ENCODE results near the gene MAN1C1.

- TF ChIP-seq, protein P1, sequence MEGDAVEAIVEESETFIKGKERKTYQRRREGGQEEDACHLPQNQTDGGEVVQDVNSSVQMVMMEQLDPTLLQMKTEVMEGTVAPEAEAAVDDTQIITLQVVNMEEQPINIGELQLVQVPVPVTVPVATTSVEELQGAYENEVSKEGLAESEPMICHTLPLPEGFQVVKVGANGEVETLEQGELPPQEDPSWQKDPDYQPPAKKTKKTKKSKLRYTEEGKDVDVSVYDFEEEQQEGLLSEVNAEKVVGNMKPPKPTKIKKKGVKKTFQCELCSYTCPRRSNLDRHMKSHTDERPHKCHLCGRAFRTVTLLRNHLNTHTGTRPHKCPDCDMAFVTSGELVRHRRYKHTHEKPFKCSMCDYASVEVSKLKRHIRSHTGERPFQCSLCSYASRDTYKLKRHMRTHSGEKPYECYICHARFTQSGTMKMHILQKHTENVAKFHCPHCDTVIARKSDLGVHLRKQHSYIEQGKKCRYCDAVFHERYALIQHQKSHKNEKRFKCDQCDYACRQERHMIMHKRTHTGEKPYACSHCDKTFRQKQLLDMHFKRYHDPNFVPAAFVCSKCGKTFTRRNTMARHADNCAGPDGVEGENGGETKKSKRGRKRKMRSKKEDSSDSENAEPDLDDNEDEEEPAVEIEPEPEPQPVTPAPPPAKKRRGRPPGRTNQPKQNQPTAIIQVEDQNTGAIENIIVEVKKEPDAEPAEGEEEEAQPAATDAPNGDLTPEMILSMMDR (IDR thresholded peaks at IDR 0.05 in 2 of 3, conservative IDR thresholded peaks at IDR 0.05 in 1 of 3; ENCODE audit: control insufficient read depth in 2 of 3, extremely low read depth in 1 of 3, insufficient read depth in 1 of 3, low read depth in 3 of 3, low read length in 3 of 3) = no peak
- no peak for TF ChIP-seq CBFB (IDR thresholded peaks at IDR 0.05; ENCODE audit: low read depth)
- TF ChIP-seq EZH2 (IDR thresholded peaks at IDR 0.05; ENCODE audit: borderline replicate concordance, control insufficient read depth, low read depth, low read length) = no peak
- TF ChIP-seq RAD21 (IDR thresholded peaks at IDR 0.05; ENCODE audit: insufficient read depth, low read depth, low read length) = no peak
- TF ChIP-seq BRCA1 (IDR thresholded peaks at IDR 0.05; ENCODE audit: low read depth, low read length) = no peak
- TF ChIP-seq KDM1A (IDR thresholded peaks at IDR 0.05; ENCODE audit: borderline replicate concordance) = no peak
- no peak for TF ChIP-seq CHD2 (IDR thresholded peaks at IDR 0.05; ENCODE audit: borderline replicate concordance, low read depth, low read length)
- TF ChIP-seq USF2 (IDR thresholded peaks at IDR 0.05; ENCODE audit: borderline replicate concordance, low read depth, low read length) = no peak
- TF ChIP-seq SMC3 (IDR thresholded peaks at IDR 0.05; ENCODE audit: borderline replicate concordance, low read length) = no peak
- TF ChIP-seq, protein P2, sequence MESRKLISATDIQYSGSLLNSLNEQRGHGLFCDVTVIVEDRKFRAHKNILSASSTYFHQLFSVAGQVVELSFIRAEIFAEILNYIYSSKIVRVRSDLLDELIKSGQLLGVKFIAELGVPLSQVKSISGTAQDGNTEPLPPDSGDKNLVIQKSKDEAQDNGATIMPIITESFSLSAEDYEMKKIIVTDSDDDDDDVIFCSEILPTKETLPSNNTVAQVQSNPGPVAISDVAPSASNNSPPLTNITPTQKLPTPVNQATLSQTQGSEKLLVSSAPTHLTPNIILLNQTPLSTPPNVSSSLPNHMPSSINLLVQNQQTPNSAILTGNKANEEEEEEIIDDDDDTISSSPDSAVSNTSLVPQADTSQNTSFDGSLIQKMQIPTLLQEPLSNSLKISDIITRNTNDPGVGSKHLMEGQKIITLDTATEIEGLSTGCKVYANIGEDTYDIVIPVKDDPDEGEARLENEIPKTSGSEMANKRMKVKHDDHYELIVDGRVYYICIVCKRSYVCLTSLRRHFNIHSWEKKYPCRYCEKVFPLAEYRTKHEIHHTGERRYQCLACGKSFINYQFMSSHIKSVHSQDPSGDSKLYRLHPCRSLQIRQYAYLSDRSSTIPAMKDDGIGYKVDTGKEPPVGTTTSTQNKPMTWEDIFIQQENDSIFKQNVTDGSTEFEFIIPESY (IDR thresholded peaks at IDR 0.05) = no peak
Observed at GRCh38 chr1:25624156-25624555, 7.6 kb downstream of the MAN1C1 start.

Data from GM12878 (cell line).